HG03571 (cell line): ENCODE results near the gene SLF2.

Source experiments
- ATAC-seq: cut with Tn5 transposase; IDR thresholded peaks from one replicate; pipeline ENCODE4 v1.9.1; 2021; ENCODE audit not compliant: unreplicated experiment

SLF2 gene

DNA sequence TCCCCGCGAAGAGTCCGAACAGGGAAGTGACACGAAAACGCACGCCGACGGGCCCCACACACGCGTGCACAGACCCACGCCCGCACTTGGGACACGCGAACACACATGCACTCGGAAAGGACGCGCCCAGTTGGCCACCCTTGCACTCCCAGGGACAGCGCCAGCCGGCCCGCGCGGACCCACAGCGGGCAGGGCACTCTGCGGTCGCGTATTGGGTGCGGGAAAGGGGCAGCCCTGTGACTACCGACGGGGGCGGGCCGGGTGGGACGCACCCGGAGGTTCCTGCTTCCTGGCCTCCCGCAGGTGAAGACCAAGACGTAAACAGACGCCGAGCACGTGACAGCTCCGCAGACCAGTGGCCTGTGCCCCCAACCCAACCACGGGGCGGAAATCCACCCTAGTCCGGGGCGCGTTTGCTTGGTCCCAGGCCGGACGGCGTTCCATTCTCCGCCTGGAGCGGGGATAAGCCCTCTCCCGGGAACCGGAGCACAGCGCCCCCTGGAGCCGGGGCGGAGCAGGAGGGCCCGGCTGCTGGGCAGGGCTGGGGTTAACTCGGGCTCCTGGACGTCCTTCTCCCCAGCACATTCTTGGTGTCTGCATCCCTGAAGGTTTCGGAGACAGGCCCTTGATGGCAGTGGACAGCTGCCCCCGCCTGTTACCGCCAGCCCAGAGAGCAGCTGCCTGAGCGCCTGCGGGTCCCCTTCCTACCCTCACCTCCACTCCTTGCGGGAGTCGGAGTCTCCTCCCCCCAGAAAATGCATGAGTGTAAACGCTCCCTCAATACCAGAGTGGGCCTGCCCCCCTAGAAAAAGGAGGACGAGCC is 84.8 kb downstream of the SLF2 start:
- ATAC-seq: no peak

GRCh38 chr10:100998183-100998990 is 85.6 kb downstream of the SLF2 start:
- no peak for ATAC-seq

DNA sequence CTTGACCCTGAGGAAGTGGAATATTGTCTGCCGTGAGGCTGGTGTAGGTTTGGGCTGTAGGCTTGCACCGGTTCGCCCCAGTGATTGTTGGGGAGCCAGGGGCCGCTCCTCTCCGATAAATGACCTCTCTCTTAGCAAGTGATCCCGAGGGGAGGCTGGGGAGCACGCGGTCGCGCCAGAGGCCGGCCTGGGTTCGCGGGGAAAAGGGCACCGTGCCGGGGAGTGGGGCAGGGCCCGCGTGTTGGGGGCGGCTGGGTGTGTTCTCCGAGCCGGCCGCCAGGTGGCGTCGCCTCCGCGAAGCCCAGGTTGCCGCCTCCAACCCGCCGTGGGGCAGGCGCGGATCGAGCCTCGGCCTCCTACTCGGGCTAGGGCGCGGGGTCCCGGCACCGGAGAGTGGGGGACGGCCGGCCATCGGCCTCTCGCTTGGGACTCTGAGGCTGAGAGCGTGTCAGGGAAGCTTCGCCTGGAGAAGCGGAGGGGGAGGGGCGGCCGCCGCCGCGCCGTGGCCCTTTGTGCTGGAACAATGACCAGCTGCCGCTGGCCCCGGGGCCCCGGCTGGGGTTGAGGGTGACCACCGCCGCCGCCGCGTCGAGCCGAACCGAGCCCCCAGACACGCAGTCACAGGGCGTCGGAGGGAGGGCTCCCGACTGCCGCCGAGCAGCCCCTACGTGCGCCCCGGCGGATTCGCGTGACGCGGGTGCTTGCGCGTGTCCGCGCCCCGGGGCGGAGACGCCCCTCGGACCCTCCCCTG is 86.4 kb downstream of the SLF2 start:
- peak; percentile 37 for ATAC-seq

- no peak for ATAC-seq
Measured at GRCh38 chr10:100999742-101000126, 87.0 kb downstream of the SLF2 start, which contains the start of gene LZTS2. Gene LZTS2, plus strand, starts transcription at chr10:100999808. Its CDS starts 2,731 bp downstream, at chr10:101002539.

DNA sequence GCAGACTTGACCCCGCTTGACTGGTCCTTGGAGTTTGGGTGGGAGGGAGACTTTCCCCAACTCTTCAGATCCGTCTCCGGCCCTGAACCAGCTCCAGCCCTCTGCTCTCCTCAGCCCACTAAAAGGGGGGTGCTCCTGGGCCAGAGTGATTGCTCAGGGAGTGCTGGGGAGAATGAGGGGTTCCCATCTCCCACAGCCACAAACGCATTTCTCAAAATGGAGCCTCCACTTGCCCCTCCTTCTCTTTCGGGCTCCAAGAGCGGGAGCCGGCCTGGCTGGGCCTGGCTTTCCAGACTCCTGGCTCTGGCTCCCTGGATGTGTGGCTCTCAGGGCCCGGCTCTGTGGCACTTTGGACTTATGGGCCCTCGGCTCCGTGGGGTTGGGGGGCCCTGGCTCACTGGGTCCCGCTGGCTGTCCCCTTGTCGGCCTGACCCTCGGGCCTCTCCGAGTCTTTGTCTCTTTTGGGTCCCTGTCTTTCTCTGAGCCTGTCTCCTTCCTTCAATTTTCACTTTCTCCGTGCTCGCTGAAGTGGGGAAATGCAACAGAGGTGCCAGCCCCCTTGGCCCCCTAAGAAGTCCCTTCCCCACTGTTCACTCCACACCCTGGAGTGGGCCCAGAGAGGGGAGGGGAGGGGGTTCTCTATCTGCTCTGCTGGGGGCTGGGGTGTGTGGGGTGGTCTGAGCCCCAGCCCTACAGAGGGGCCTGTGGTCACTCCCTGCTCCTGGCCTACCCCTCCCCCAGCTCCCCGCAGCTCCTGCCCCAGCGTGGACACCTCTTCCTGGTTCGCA is 87.6 kb downstream of the SLF2 start:
- no peak for ATAC-seq

GRCh38 chr10:101000915-101001658 is 88.3 kb downstream of the SLF2 start:
- no peak for ATAC-seq

- no peak for ATAC-seq
Measured at GRCh38 chr10:101001659-101002035, 88.9 kb downstream of the SLF2 start.

DNA sequence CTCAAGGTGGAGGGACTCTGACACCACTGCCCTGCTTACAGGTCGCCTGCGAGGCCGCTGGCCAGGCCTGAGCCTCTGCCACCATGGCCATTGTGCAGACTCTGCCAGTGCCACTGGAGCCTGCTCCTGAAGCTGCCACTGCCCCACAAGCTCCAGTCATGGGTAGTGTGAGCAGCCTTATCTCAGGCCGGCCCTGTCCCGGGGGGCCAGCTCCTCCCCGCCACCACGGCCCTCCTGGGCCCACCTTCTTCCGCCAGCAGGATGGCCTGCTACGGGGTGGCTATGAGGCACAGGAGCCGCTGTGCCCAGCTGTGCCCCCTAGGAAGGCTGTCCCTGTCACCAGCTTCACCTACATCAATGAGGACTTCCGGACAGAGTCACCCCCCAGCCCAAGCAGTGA is 89.7 kb downstream of the SLF2 start:
- ATAC-seq: no peak

DNA sequence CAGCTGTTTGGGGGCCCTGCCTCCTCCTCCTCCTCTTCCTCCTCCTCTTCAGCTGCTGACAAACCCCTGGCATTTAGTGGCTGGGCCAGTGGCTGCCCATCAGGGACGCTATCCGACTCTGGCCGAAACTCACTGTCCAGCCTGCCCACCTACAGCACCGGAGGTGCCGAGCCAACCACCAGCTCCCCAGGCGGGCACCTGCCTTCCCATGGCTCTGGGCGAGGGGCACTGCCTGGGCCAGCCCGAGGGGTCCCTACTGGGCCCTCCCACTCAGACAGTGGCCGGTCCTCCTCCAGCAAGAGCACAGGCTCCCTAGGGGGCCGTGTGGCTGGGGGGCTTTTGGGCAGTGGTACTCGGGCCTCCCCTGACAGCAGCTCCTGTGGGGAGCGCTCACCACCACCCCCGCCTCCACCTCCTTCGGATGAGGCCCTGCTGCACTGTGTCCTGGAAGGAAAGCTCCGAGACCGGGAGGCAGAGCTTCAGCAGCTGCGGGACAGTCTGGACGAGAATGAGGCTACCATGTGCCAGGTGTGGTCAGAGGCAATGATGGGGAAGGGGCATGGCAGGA is 91.0 kb downstream of the SLF2 start:
- ATAC-seq: no peak

- ATAC-seq: no peak
Measured at GRCh38 chr10:101005361-101005760, 92.6 kb downstream of the SLF2 start.

DNA sequence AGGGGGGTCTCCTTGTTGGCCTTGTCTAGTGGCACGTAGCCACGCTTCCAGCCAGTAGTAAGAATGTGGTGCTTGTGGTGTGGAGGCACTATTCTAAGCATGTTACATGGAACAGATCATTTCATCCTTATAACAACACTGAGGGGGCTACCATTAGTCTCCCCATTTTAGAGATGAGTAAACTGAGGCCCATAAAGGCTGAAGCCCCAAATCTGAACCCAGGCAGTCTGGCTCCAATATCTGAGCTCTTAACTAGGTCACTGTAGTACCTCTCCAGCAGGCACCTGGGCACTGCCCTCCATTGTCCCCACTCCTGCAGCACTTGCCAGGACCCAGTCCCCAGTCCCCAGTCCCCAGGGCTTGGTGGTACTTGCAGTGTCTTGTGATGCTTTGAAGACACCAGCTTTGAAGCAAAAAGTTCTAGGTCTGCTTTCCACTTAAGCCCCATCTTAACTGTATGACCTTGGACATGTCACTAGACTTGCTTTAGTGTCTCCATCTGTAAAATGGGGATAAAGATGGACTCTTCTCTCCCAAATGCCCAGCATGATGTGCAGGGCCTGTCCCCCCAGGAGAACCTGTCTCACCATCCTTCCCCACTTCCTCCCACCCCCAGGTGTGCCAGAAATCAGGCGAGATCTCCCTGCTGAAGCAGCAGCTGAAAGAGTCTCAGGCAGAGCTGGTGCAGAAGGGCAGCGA is 93.3 kb downstream of the SLF2 start:
- ATAC-seq: no peak

- no peak for ATAC-seq
Measured at GRCh38 chr10:101006593-101007098, 93.9 kb downstream of the SLF2 start.

- no peak for ATAC-seq
Measured at GRCh38 chr10:101007099-101007711, 94.4 kb downstream of the SLF2 start.

DNA sequence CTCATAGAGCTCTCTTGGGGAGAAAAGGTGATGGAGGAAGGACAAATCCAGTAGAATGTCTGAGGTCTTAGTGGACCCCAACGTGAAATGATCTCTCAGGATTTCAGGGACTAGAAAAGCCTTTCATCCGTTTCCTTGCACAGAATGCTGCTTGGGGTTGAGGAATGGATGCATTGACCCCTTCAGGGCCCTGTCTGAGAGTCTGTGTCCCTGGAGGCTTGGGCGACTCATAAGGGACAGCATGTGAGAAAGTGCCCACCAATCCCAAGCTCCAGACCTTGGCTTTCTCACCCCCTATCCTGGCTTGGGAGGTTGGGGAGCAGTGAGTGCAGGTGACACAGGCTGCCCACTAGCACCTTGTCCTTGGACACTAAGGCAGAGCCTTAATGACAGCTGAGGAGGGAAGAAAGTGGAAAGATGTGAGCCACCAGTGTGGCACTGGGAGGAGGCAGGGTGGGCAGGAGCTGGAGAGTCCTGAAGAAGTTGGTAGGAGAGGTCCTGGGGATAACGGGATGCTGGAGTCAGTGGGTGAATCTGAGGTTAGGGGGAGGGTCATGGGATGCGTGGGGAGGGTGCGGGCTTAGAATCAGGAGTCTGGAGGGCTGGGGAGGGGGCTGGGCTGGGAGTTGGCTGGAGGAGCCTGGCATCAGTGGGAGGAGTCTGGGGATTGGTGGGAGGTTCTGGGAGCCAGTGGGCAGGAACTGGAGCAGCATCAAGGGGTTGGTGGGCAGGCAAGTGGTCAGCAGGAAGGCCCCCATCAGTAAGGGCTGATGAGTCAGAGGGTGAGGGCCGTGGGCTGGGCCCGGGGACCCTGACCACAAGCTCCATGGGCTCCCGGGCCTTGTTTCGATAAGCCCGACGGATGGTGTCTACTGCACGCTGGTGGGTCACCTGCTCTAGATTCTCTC is 95.4 kb downstream of the SLF2 start:
- ATAC-seq: no peak

GRCh38 chr10:101008823-101009423 is 96.2 kb downstream of the SLF2 start:
- ATAC-seq: no peak

- ATAC-seq: no peak
Measured at GRCh38 chr10:101010329-101010728, 97.6 kb downstream of the SLF2 start.
